H54 (cell line): Measurements from ENCODE around the gene CHST3.
"Not testable (repeated sequence)": the region's sequence is repeated elsewhere in the genome, so short reads cannot be mapped to it uniquely, and the experiment has no call there.

ENCODE experiments used
- DNase-seq: peaks from one replicate; pipeline ENCODE4 v3.0.0; 2011; ENCODE audit warnings: low spot score, mixed read lengths; ENCODE audit not compliant: insufficient read length
- FAIRE-seq: peaks from 3 replicates; lab custom pipeline; 2011; peaks lifted over from hg19 to GRCh38; lab: Jason Lieb, UNC
- POLR2A ChIP-seq: IDR thresholded peaks from 2 replicates; pipeline ENCODE4 v1.6.1; 2011; ENCODE audit warnings: low read depth, mild to moderate bottlenecking, low read length

The CHST3 gene

GRCh38 chr10:71963351-71964097 is 671 bp upstream of the CHST3 start:
- no peak for TF ChIP-seq POLR2A
- no peak for DNase-seq
- FAIRE-seq = no peak

- peak; percentile 79 for DNase-seq
- peak; percentile 20 for FAIRE-seq
Measured at GRCh38 chr10:71964743-71965515, 734 bp downstream of the CHST3 start.

GRCh38 chr10:71965623-71966022 is 1.4 kb downstream of the CHST3 start:
- DNase-seq (no peak), FAIRE-seq (no peak)
- TF ChIP-seq POLR2A = no peak

More at GRCh38 chr10:71964743-71965515, 734 bp downstream of the CHST3 start:
- TF ChIP-seq POLR2A = peak; percentile 59

GRCh38 chr10:71966046-71967004 is 2.1 kb downstream of the CHST3 start:
- peak; percentile 6 for FAIRE-seq
- no peak for TF ChIP-seq POLR2A

GRCh38 chr10:71967958-71968357 is 3.8 kb downstream of the CHST3 start:
- not testable (repeated sequence) for DNase-seq, FAIRE-seq

More at GRCh38 chr10:71966046-71967004, 2.1 kb downstream of the CHST3 start:
- DNase-seq = peak; percentile 54

GRCh38 chr10:71968553-71969474 is 4.6 kb downstream of the CHST3 start:
- TF ChIP-seq POLR2A = no peak
- DNase-seq (no peak), FAIRE-seq (no peak)

GRCh38 chr10:71969929-71970328 is 5.7 kb downstream of the CHST3 start:
- no peak for FAIRE-seq
- no peak for TF ChIP-seq POLR2A

GRCh38 chr10:71970331-71970730 is 6.1 kb downstream of the CHST3 start:
- DNase-seq (peak; percentile 44), FAIRE-seq (no peak)
- TF ChIP-seq POLR2A = no peak

More at GRCh38 chr10:71969929-71970328, 5.7 kb downstream of the CHST3 start:
- no peak for DNase-seq

- DNase-seq (no peak), FAIRE-seq (no peak)
- no peak for TF ChIP-seq POLR2A
Measured at GRCh38 chr10:71970869-71971268, 6.7 kb downstream of the CHST3 start.

GRCh38 chr10:71971311-71971731 is 7.1 kb downstream of the CHST3 start:
- no peak for FAIRE-seq
- TF ChIP-seq POLR2A = no peak
- no peak for DNase-seq

- no peak for FAIRE-seq
- DNase-seq = no peak
- TF ChIP-seq POLR2A = no peak
Measured at GRCh38 chr10:71971769-71972555, 7.8 kb downstream of the CHST3 start.
